Common myeloid progenitor, CD34-positive (primary cell): Measurements from ENCODE around the gene C20orf204.
A peak's percentile ranks its signal among the peaks of the same experiment; 100 is the strongest.
"Not testable (repeated sequence)": the region's sequence is repeated elsewhere in the genome, so short reads cannot be mapped to it uniquely, and the experiment has no call there.

Experiments used
- CTCF ChIA-PET: fragments of 350-600 bp; sonication (Branson Sonifier 250); formaldehyde crosslinking; loops from one replicate; lab custom pipeline; 2021; ENCODE audit warnings: antibody characterized with exemption; lab: Charles Lee
- POLR2A ChIA-PET: fragments of 350-600 bp; sonication (Branson Sonifier 250); formaldehyde crosslinking; loops from one replicate; lab custom pipeline; 2021; ENCODE audit warnings: antibody characterized with exemption; lab: Charles Lee
- DNase-seq, 3 donors: peaks; one replicate each; pipeline versions ENCODE4 v3.0.0 to v3.0.0-alpha.2; 2013
- H3K27ac ChIP-seq, 2 experiments: 1 replicate in 1 of 2; 2 replicates in 1 of 2; pipeline ENCODE4 v1.7.0; 2013; ENCODE audit warnings: inconsistent platforms in 2 of 2, low read length in 2 of 2, mild to moderate bottlenecking in 2 of 2, low read depth in 1 of 2, moderate library complexity in 1 of 2; ENCODE audit not compliant: severe bottlenecking in 2 of 2, insufficient read depth in 1 of 2, poor library complexity in 1 of 2
- H3K27me3 ChIP-seq, 5 experiments: replicated peaks in 2 of 5; 1 replicate in 3 of 5; 2 replicates in 2 of 5; pipeline versions ENCODE4 v1.6.1 to v1.7.0; 2013; ENCODE audit warnings: low read length in 4 of 5, mild to moderate bottlenecking in 2 of 5, moderate library complexity in 2 of 5, inconsistent platforms in 1 of 5; ENCODE audit not compliant: insufficient read depth in 5 of 5, control insufficient read depth in 4 of 5
- H3K36me3 ChIP-seq, 4 experiments: 1 replicate in 2 of 4; 2 replicates in 2 of 4; pipeline versions ENCODE4 v1.6.1 to v1.7.0; 2013; ENCODE audit warnings: low read length in 3 of 4, control low read depth in 1 of 4, mild to moderate bottlenecking in 1 of 4; ENCODE audit not compliant: control insufficient read depth in 4 of 4, insufficient read depth in 4 of 4
- H3K4me1 ChIP-seq, 4 experiments: 1 replicate in 3 of 4; 2 replicates in 1 of 4; pipeline versions ENCODE4 v1.6.1 to v1.7.1; 2013; ENCODE audit warnings: low read length in 3 of 4, mild to moderate bottlenecking in 3 of 4, control low read depth in 1 of 4, inconsistent platforms in 1 of 4, moderate library complexity in 1 of 4; ENCODE audit not compliant: control insufficient read depth in 4 of 4, insufficient read depth in 4 of 4; ENCODE audit errors: control extremely low read depth in 1 of 4
- H3K4me3 ChIP-seq, 7 experiments: 1 replicate in 4 of 7; 2 replicates in 3 of 7; pipeline versions ENCODE4 v1.5.1 to v1.7.0; 2013; ENCODE audit warnings: mild to moderate bottlenecking in 7 of 7, low read length in 6 of 7, moderate library complexity in 6 of 7, inconsistent platforms in 2 of 7, low read depth in 2 of 7, control low read depth in 1 of 7; ENCODE audit not compliant: insufficient read depth in 4 of 7, control insufficient read depth in 1 of 7; ENCODE audit errors: extremely low read depth in 1 of 7
- H3K9me3 ChIP-seq, 5 experiments: 1 replicate in 4 of 5; 2 replicates in 1 of 5; pipeline versions ENCODE4 v1.6.1 to v1.7.1; 2013; ENCODE audit warnings: low read length in 4 of 5, mild to moderate bottlenecking in 2 of 5, inconsistent platforms in 1 of 5, low read depth in 1 of 5, moderate library complexity in 1 of 5; ENCODE audit not compliant: control insufficient read depth in 4 of 5, insufficient read depth in 2 of 5; ENCODE audit errors: control extremely low read depth in 1 of 5
- WGBS: methylation state at CpG from one replicate; pipeline ENCODE4 v1.1.5; 2013; ENCODE audit not compliant: insufficient coverage; 5-methylcytosine and 5-hydroxymethylcytosine counted together

Gene C20orf204

GRCh38 chr20:64083804-64084684 lies 48.1 kb downstream of the C20orf204 start, which contains the start of gene LKAAEAR1:
LKAAEAR1 (minus strand) TSS chr20:64084398; CDS start chr20:64084219, 179 bp downstream.
- peaks cover 0 to 53% (median 47%) of the 10 kb centered on the region in 4 experiments for H3K4me1 ChIP-seq
- H3K27me3 ChIP-seq: no peaks in the 10 kb centered on the region
- peak in 2 of 3 donors; percentile 48 to 55 for DNase-seq
- POLR2A ChIA-PET: interaction anchor here (0.6 kb wide), 1 partner anchor 191 kb away, joined by 3 read pairs; no protein-coding TSS in a partner anchor
- peaks cover 0 to 11% (median 0%) of the 10 kb centered on the region in 5 experiments for H3K9me3 ChIP-seq
- peaks cover 0 to 2% (median 0%) of the 10 kb centered on the region in 4 experiments for H3K36me3 ChIP-seq
- WGBS: under 1% methylated on average over 73 of the region's 86 CpGs
- CTCF ChIA-PET: interaction anchor here (0.9 to 19.6 kb wide), 15 partner anchors 9 to 104 kb away, joined by 3 to 178 read pairs (median 5); partner anchors contain the start of genes NPBWR2, PRPF6 and TCEA2
- H3K27ac ChIP-seq: peak within 1 kb of the TSS in 1 of 2 experiments; percentile 25
- H3K4me3 ChIP-seq: peak within 1 kb of the TSS; percentile 37 to 83 (median 68)

GRCh38 chr20:64084685-64085152 lies 48.7 kb downstream of the C20orf204 start:
- no peaks in the 10 kb centered on the region for H3K27me3 ChIP-seq
- peak in 2 of 3 donors; percentile 51 to 56 for DNase-seq
- peaks cover 0 to 51% (median 46%) of the 10 kb centered on the region in 4 experiments for H3K4me1 ChIP-seq
- H3K36me3 ChIP-seq: peaks cover 0 to 2% (median 0%) of the 10 kb centered on the region in 4 experiments
- peaks cover 0 to 11% (median 0%) of the 10 kb centered on the region in 5 experiments for H3K9me3 ChIP-seq
- POLR2A ChIA-PET: no interaction called here
- 26% methylated on average over 13 of the region's 23 CpGs for WGBS
- H3K4me3 ChIP-seq: peak overlapping the region in 4 of 7 experiments; percentile 25 to 83 (median 70)
- no peak overlapping the region for H3K27ac ChIP-seq
- CTCF ChIA-PET: interaction anchor here (1.0 to 19.6 kb wide), 9 partner anchors 8 to 40 kb away, joined by 3 to 178 read pairs (median 10); partner anchors contain the start of genes NPBWR2 and TCEA2

GRCh38 chr20:64086801-64087200 lies 50.8 kb downstream of the C20orf204 start:
- DNase-seq: no peak
- 100% methylated on average over 3 of the region's 11 CpGs for WGBS
- H3K36me3 ChIP-seq: peaks cover 0 to 2% (median 0%) of the 10 kb centered on the region in 4 experiments
- H3K9me3 ChIP-seq: peaks cover 0 to 11% (median 0%) of the 10 kb centered on the region in 5 experiments
- ChIA-PET POLR2A (interaction anchor here (0.8 kb wide), 1 partner anchor 29 kb away, joined by 3 read pairs; no protein-coding TSS in a partner anchor), CTCF (interaction anchor here (1.3 to 19.6 kb wide), 2 partner anchors 15 to 31 kb away, joined by 5 to 178 read pairs; no protein-coding TSS in a partner anchor)
- no peaks in the 10 kb centered on the region for H3K27me3 ChIP-seq
- H3K4me3 ChIP-seq: no peak overlapping the region
- peaks cover 0 to 32% (median 28%) of the 10 kb centered on the region in 4 experiments for H3K4me1 ChIP-seq
- H3K27ac ChIP-seq: no peak overlapping the region

GRCh38 chr20:64087226-64087825 lies 51.3 kb downstream of the C20orf204 start:
- Histone ChIP-seq H3K9me3 (peaks cover 0 to 11% (median 0%) of the 10 kb centered on the region in 5 experiments), H3K4me1 (peaks cover 0 to 27% (median 23%) of the 10 kb centered on the region in 4 experiments)
- no CpG with 5 or more reads among the region's 36 CpGs for WGBS
- DNase-seq, H3K4me3 ChIP-seq, H3K27me3 ChIP-seq, POLR2A ChIA-PET, H3K36me3 ChIP-seq, H3K27ac ChIP-seq: not testable (repeated sequence)
- CTCF ChIA-PET: interaction anchor here (1.3 to 19.6 kb wide), 2 partner anchors 14 to 31 kb away, joined by 5 to 178 read pairs; no protein-coding TSS in a partner anchor

- DNase-seq, H3K36me3 ChIP-seq, POLR2A ChIA-PET, H3K4me3 ChIP-seq, H3K27me3 ChIP-seq, H3K27ac ChIP-seq, CTCF ChIA-PET: not testable (repeated sequence)
- Histone ChIP-seq H3K9me3 (peaks cover 0 to 11% (median 0%) of the 10 kb centered on the region in 5 experiments), H3K4me1 (peaks cover 0 to 16% (median 13%) of the 10 kb centered on the region in 4 experiments)
These were observed 52.6 kb downstream of the C20orf204 start for GRCh38 chr20:64088586-64088985.
